PFSK-1 (cell line): ENCODE data around the gene IL1RL1.

Experiments
- FOXP2 ChIP-seq: optimal IDR thresholded peaks from 2 replicates; pipeline ENCODE3; 2011; ENCODE audit warnings: borderline replicate concordance, control low read depth, inconsistent platforms; ENCODE audit not compliant: insufficient read depth; ENCODE audit errors: extremely low read length, extremely low read depth
- POLR2AphosphoS5 ChIP-seq: IDR thresholded peaks from 2 replicates; pipeline ENCODE4 v1.6.1; 2012; ENCODE audit warnings: low read depth, mild to moderate bottlenecking, control low read depth, low read length, moderate library complexity
- REST ChIP-seq, 2 experiments: IDR thresholded peaks; 2 replicates each; pipeline versions ENCODE4 v1.6.1 to v1.8.0; 2011 to 2012; ENCODE audit warnings: low read depth in 2 of 2, low read length in 2 of 2, control low read depth in 1 of 2, inconsistent platforms in 1 of 2, mild to moderate bottlenecking in 1 of 2, moderate library complexity in 1 of 2; ENCODE audit not compliant: insufficient read depth in 1 of 2
- SIN3A ChIP-seq: IDR thresholded peaks from 2 replicates; pipeline ENCODE4 v1.6.1; 2012; ENCODE audit warnings: mild to moderate bottlenecking, low read length, moderate library complexity, borderline replicate concordance; ENCODE audit not compliant: insufficient read depth

- TF ChIP-seq POLR2AphosphoS5 (no peak), FOXP2 (no peak), REST (IDR thresholded peaks at IDR 0.05; ENCODE audit: insufficient read depth in 1 of 2, low read depth in 2 of 2, low read length in 2 of 2) (no peak), SIN3A (no peak)
Observed at GRCh38 chr2:102313025-102313424, 1.7 kb downstream of the IL1RL1 start.
